Fibroblast of lung (primary cell): Measurements from ENCODE around the gene PHF3. TPM values are rescaled to one million over a fixed set of nuclear protein-coding genes. Genes with fewer than 3 reads are reported as not detected.

ENCODE experiments used
- DNase-seq, 2 donors: peaks; one replicate each; pipeline versions ENCODE4 v3.0.0 to v3.0.0-alpha.2; 2010; ENCODE audit warnings: low read depth in 2 of 2
- H2AFZ ChIP-seq: 2 replicates; pipeline ENCODE4 v1.5.1; 2012; ENCODE audit warnings: low read length, control low read depth, inconsistent platforms
- H3K27ac ChIP-seq: 2 replicates; pipeline ENCODE4 v1.5.1; 2011; ENCODE audit warnings: low read length, control low read depth; ENCODE audit not compliant: insufficient read depth
- H3K27me3 ChIP-seq: 2 replicates; pipeline ENCODE4 v1.5.1; 2011; ENCODE audit warnings: mild to moderate bottlenecking, low read length; ENCODE audit not compliant: control insufficient read depth, insufficient read depth
- H3K36me3 ChIP-seq: 2 replicates; pipeline ENCODE4 v1.5.1; 2011; ENCODE audit warnings: low read length; ENCODE audit not compliant: control insufficient read depth, insufficient read depth
- H3K4me1 ChIP-seq: 2 replicates; pipeline ENCODE4 v1.5.1; 2011; ENCODE audit warnings: low read length; ENCODE audit not compliant: control insufficient read depth, insufficient read depth; ENCODE audit errors: extremely low read depth
- H3K4me2 ChIP-seq: 2 replicates; pipeline ENCODE4 v1.5.1; 2011; ENCODE audit warnings: low read length, control low read depth; ENCODE audit not compliant: insufficient read depth; ENCODE audit errors: extremely low read depth
- H3K4me3 ChIP-seq, 4 experiments: fragments of 200-600 bp in 1 of 4; sonication (generic) in 1 of 4; replicated peaks in 1 of 4; 2 replicates each; pipeline ENCODE4 v1.5.1; 2011 to 2016; ENCODE audit warnings: low read length in 4 of 4, low read depth in 3 of 4, mild to moderate bottlenecking in 3 of 4, control low read depth in 2 of 4, inconsistent platforms in 1 of 4, mixed read lengths in 1 of 4; ENCODE audit not compliant: insufficient read depth in 1 of 4; ENCODE audit errors: control extremely low read depth in 1 of 4
- H3K79me2 ChIP-seq: 2 replicates; pipeline ENCODE4 v1.5.1; 2012; ENCODE audit warnings: mild to moderate bottlenecking, low read length, inconsistent platforms; ENCODE audit not compliant: control insufficient read depth, insufficient read depth
- H3K9ac ChIP-seq: 2 replicates; pipeline ENCODE4 v1.5.1; 2011; ENCODE audit warnings: mild to moderate bottlenecking, low read length, control low read depth; ENCODE audit not compliant: insufficient read depth
- H3K9me3 ChIP-seq: 2 replicates; pipeline ENCODE4 v1.5.1; 2012; ENCODE audit warnings: low read depth, low read length; ENCODE audit not compliant: control insufficient read depth, insufficient read depth
- H4K20me1 ChIP-seq: 2 replicates; pipeline ENCODE4 v1.5.1; 2011; ENCODE audit warnings: low read length; ENCODE audit not compliant: control insufficient read depth, insufficient read depth; ENCODE audit errors: extremely low read depth
- EZH2 ChIP-seq: IDR thresholded peaks from 2 replicates; pipeline ENCODE4 v1.5.1; 2012; ENCODE audit warnings: low read length, control low read depth, mild to moderate bottlenecking; ENCODE audit errors: missing control alignments
- polyA plus RNA-seq, 2 donors: library from polyadenylated mRNA; depleted of rRNA in 1 of 2; stranded (reverse) in 1 of 2; unstranded in 1 of 2; fragments of >200 nt; gene quantifications; 2 replicates each; pipeline ENCODE4 v1.2.1, GENCODE V29; 2011 to 2012; ENCODE audit warnings: missing spikeins in 1 of 2
- total RNA-seq: library from RNA; depleted of rRNA; stranded (reverse); fragments of >200 nt; gene quantifications from 2 replicates; pipeline ENCODE4 v1.2.1, GENCODE V29; 2014
- TF ChIP-seq, protein P1 (sequence below), 2 donors: IDR thresholded peaks in 1 of 2; conservative IDR thresholded peaks in 1 of 2; 1 replicate in 1 of 2; 2 replicates in 1 of 2; pipeline ENCODE4 v1.5.1; 2011 to 2012; ENCODE audit warnings: low read length in 2 of 2, control low read depth in 1 of 2, inconsistent platforms in 1 of 2, low read depth in 1 of 2, mild to moderate bottlenecking in 1 of 2

Gene PHF3
- total and polyA plus RNA-seq, 2 donors (not counting 1 experiment from before 2014, with no cell fraction given): 22.2 to 71.5 TPM

DNA sequence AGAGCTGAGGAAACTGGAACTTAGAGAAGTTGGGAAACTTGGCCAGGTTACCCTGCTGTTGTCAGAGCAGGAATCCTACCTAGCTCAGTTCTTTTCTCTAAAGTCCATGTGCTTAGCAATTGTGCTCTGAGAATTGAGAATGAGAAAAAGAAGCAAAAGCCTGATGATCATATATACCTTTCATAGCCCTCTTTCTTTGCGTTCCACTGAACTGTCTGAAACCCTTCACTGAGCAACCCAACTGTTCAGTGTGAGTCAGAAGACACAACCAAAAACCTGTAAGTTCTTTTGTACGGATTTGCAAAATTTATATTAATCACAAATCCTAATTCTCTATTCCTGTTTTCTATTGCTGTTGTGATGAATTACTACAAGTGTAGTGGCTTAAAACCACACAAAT, 80.6 kb downstream of the PHF3 start:
- H3K36me3 ChIP-seq: peaks cover 2% of the 10 kb centered on the region
- H3K27me3 ChIP-seq: no peaks in the 10 kb centered on the region

DNA sequence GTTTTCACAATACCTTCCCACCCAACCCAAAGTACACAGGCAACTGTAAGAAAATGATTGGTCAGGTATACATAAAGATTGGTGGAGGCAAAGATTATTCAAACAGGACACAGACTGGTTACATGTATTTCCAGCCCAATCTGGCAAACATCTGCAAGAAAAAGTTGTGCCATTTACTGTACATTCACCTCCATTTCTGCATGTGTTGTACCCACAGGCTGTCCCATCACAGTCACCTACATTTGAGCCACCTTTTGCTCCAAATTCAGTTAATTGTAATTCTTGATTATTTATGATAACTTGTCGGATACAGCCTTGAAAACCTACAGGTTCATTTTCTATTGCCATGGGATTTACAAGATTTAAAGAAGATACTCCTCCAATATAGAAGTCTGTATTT, 85.6 kb downstream of the PHF3 start:
- Histone ChIP-seq H4K20me1 (no peaks in the 10 kb centered on the region), H2AFZ (no peak overlapping the region), H3K9ac (no peak overlapping the region), H3K4me1 (no peaks in the 10 kb centered on the region), H3K9me3 (no peaks in the 10 kb centered on the region), H3K4me2 (no peak overlapping the region), H3K27ac (no peak overlapping the region), H3K79me2 (no peaks in the 10 kb centered on the region), H3K36me3 (no peaks in the 10 kb centered on the region), H3K4me3 (no peak overlapping the region), H3K27me3 (no peaks in the 10 kb centered on the region)
- DNase-seq: no peak
- TF ChIP-seq EZH2: no peak
- TF ChIP-seq, protein P1, sequence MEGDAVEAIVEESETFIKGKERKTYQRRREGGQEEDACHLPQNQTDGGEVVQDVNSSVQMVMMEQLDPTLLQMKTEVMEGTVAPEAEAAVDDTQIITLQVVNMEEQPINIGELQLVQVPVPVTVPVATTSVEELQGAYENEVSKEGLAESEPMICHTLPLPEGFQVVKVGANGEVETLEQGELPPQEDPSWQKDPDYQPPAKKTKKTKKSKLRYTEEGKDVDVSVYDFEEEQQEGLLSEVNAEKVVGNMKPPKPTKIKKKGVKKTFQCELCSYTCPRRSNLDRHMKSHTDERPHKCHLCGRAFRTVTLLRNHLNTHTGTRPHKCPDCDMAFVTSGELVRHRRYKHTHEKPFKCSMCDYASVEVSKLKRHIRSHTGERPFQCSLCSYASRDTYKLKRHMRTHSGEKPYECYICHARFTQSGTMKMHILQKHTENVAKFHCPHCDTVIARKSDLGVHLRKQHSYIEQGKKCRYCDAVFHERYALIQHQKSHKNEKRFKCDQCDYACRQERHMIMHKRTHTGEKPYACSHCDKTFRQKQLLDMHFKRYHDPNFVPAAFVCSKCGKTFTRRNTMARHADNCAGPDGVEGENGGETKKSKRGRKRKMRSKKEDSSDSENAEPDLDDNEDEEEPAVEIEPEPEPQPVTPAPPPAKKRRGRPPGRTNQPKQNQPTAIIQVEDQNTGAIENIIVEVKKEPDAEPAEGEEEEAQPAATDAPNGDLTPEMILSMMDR (conservative IDR thresholded peaks at IDR 0.05 in 1 of 2, IDR thresholded peaks at IDR 0.05 in 1 of 2; ENCODE audit: low read depth in 1 of 2, low read length in 2 of 2): no peak

More for the DNA sequence above, 80.6 kb downstream of the PHF3 start:
- TF ChIP-seq, protein P1 (conservative IDR thresholded peaks at IDR 0.05 in 1 of 2, IDR thresholded peaks at IDR 0.05 in 1 of 2; ENCODE audit: low read depth in 1 of 2, low read length in 2 of 2): no peak
- no peak for TF ChIP-seq EZH2
- no peak overlapping the region for H2AFZ ChIP-seq
- no peaks in the 10 kb centered on the region for H4K20me1 ChIP-seq
- no peaks in the 10 kb centered on the region for H3K9me3 ChIP-seq
- DNase-seq: no peak
- no peaks in the 10 kb centered on the region for H3K79me2 ChIP-seq
- no peak overlapping the region for H3K9ac ChIP-seq
- H3K4me1 ChIP-seq: no peaks in the 10 kb centered on the region
- H3K4me3 ChIP-seq: no peak overlapping the region
- H3K4me2 ChIP-seq: no peak overlapping the region
- no peak overlapping the region for H3K27ac ChIP-seq

GRCh38 chr6:63724721-63725120, 89.1 kb downstream of the PHF3 start:
- no peaks in the 10 kb centered on the region for H3K4me1 ChIP-seq
- H3K27ac ChIP-seq: no peak overlapping the region
- no peak overlapping the region for H3K9ac ChIP-seq
- no peak for DNase-seq
- TF ChIP-seq, protein P1 (conservative IDR thresholded peaks at IDR 0.05 in 1 of 2, IDR thresholded peaks at IDR 0.05 in 1 of 2; ENCODE audit: low read depth in 1 of 2, low read length in 2 of 2): no peak
- TF ChIP-seq EZH2: no peak
- no peaks in the 10 kb centered on the region for H3K79me2 ChIP-seq
- H3K36me3 ChIP-seq: no peaks in the 10 kb centered on the region
- H2AFZ ChIP-seq: no peak overlapping the region
- H3K4me2 ChIP-seq: no peak overlapping the region
- no peaks in the 10 kb centered on the region for H3K27me3 ChIP-seq
- no peak overlapping the region for H3K4me3 ChIP-seq
- no peaks in the 10 kb centered on the region for H4K20me1 ChIP-seq
- H3K9me3 ChIP-seq: no peaks in the 10 kb centered on the region
